Measurements from ENCODE around the gene MAFB. TPM values are rescaled to one million over a fixed set of nuclear protein-coding genes. Genes with fewer than 3 reads are reported as not detected.

The MAFB gene
- total RNA-seq, 1 experiment from 2014 or later, result 0.85 TPM

DNA sequence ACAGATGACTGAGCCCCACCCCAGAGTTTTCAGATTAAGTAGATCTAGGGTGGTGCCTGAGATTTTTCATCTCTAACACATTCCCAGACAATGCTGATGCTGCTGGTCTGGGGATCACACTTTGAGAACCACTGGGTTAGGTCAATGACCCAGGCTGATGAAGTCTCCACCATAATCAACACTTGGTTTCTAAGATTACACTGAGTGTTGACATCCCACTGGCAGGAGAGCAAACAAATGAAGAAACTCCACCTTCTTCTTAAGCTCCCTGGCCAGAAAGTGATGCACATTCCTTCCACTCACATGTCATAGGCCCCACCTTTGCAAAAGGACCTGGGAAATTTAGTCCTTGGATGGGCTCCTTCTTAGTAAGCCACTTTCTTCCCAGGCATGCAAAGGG lies 53.1 kb downstream of the MAFB start:
- no peak overlapping the region for H3K4ac ChIP-seq (ENCODE audit: low read depth, low read length)
- H3K9ac ChIP-seq (ENCODE audit: extremely low read depth, insufficient read length, low read length), result no peak overlapping the region
- no peak overlapping the region for H4K5ac ChIP-seq (ENCODE audit: insufficient read length, low read depth, low read length)
- no peak for TF ChIP-seq CTCF (conservative IDR thresholded peaks at IDR 0.05)
- no peak overlapping the region for H4K91ac ChIP-seq (ENCODE audit: insufficient read length, low read depth, low read length)
- H2BK5ac ChIP-seq (ENCODE audit: insufficient read length, low read length), result no peak overlapping the region
- no peak overlapping the region for H2BK120ac ChIP-seq (ENCODE audit: low read depth, low read length, poor library complexity, severe bottlenecking)
- H3K36me3 Mint-ChIP-seq (ENCODE audit: insufficient read depth in 1 of 3, low read depth in 3 of 3), result no peaks in the 10 kb centered on the region
- H3T11ph ChIP-seq (ENCODE audit: low read length), result no peak overlapping the region
- no peak for DNase-seq
- no peak overlapping the region for H2BK15ac ChIP-seq (ENCODE audit: low read depth, low read length)
- no peak overlapping the region for H3K4me3 Mint-ChIP-seq
- no peaks in the 10 kb centered on the region for H3K79me1 ChIP-seq (ENCODE audit: insufficient read depth, low read depth, low read length, poor library complexity, severe bottlenecking)
- peaks cover 8% of the 10 kb centered on the region for H3K27me3 Mint-ChIP-seq (ENCODE audit: low read depth)
- no peak overlapping the region for H2BK20ac ChIP-seq (ENCODE audit: low read depth, low read length, poor library complexity, severe bottlenecking)
- H4K8ac ChIP-seq (replicated peaks; ENCODE audit: insufficient read length, low read depth, low read length), result no peak overlapping the region
- no peaks in the 10 kb centered on the region for H3K79me2 ChIP-seq (ENCODE audit: insufficient read depth, low read length)
- no peak overlapping the region for H2AFZ ChIP-seq (ENCODE audit: low read length)
- no peak overlapping the region for H3K27ac Mint-ChIP-seq
- H3K14ac ChIP-seq (ENCODE audit: insufficient read depth, low read length), result no peak overlapping the region
- H3K23ac ChIP-seq (ENCODE audit: insufficient read length, low read depth, low read length), result no peak overlapping the region
- H3K18ac ChIP-seq (ENCODE audit: insufficient read length, low read depth, low read length), result no peak overlapping the region
- no peak overlapping the region for H2AK5ac ChIP-seq (ENCODE audit: insufficient read length, low read length)
- H4K20me1 ChIP-seq (ENCODE audit: control insufficient read depth, insufficient read depth, insufficient read length), result no peaks in the 10 kb centered on the region
- no peak overlapping the region for H3K56ac ChIP-seq (ENCODE audit: insufficient read length, low read depth, low read length)
- H3K4me2 ChIP-seq (ENCODE audit: insufficient read depth, insufficient read length, low read length), result no peak overlapping the region
- H3K23me2 ChIP-seq (ENCODE audit: insufficient read length, low read depth, low read length, poor library complexity, severe bottlenecking), result no peaks in the 10 kb centered on the region
- no peak overlapping the region for H2BK12ac ChIP-seq (ENCODE audit: insufficient read length, low read depth, low read length)
- peaks cover 0 to 4% of the 10 kb centered on the region in 2 experiments; a peak in 1 of 4 replicates for H3K4me1 Mint-ChIP-seq
- H3K27me3 ChIP-seq (ENCODE audit: insufficient read depth, low read length), result no peaks in the 10 kb centered on the region; the same call in 1 of the 2 replicates
- H3K9me3 ChIP-seq (ENCODE audit: control insufficient read depth, low read depth, low read length), result no peaks in the 10 kb centered on the region
- no peak overlapping the region for H3K27ac ChIP-seq (ENCODE audit: insufficient read length, low read depth, low read length)
- no peaks in the 10 kb centered on the region for H3K4me1 ChIP-seq (ENCODE audit: insufficient read depth, low read length)
- H3K9me3 Mint-ChIP-seq, result no peaks in the 10 kb centered on the region; a peak in 1 of 5 replicates
